Astrocyte of the spinal cord (primary cell): ENCODE measurements around the gene HSPB7.

Source experiments
- DNase-seq: peaks from one replicate; pipeline ENCODE4 v3.0.0; 2011; ENCODE audit warnings: low read depth, low spot score
- H3K4me3 ChIP-seq: 2 replicates; pipeline ENCODE4 v1.5.1; 2011; ENCODE audit warnings: low read depth, mild to moderate bottlenecking, low read length, moderate library complexity
- CTCF ChIP-seq: IDR thresholded peaks from 2 replicates; pipeline ENCODE4 v1.5.1; 2012; ENCODE audit warnings: low read depth, mild to moderate bottlenecking, low read length, inconsistent platforms
- in situ Hi-C: cut with HindIII; loops from 2 replicates; pipeline ENCODE4 v1.10.0; 2017; ENCODE audit warnings: low sequenced_read_pairs

The HSPB7 gene

GRCh38 chr1:15992582-15993500, 25.0 kb downstream of the HSPB7 start:
- H3K4me3 ChIP-seq, result no peak overlapping the region
- TF ChIP-seq CTCF, result no peak
- in situ Hi-C loops, result no loop called here
- no peak for DNase-seq

- in situ Hi-C loops, result no loop called here
- DNase-seq, result no peak
- no peak for TF ChIP-seq CTCF
- no peak overlapping the region for H3K4me3 ChIP-seq
These were observed 25.7 kb downstream of the HSPB7 start for GRCh38 chr1:15992187-15992553.

- in situ Hi-C loops, result no loop called here
- H3K4me3 ChIP-seq, result no peak overlapping the region
- DNase-seq, result no peak
- TF ChIP-seq CTCF, result no peak
These were observed 26.2 kb downstream of the HSPB7 start for GRCh38 chr1:15991427-15992186.

DNA sequence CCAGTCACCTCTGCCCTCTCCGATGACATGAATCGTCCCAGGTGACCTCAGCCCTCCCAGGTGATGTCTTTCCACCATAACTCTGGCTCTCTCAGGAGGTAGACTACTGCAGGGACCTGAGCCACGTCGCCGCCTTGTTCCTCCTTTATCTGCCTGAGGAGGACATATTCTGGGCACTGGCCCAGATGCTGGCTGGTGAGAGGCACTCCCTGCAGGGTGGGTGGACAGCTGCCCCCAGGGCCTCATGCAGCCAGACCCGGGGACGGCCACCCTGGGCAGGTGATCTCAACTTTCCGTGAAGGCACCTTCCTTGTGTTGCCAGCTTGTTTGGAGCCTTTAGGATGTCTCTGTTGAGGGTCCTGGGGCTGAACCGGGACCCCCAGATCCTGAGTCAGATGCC, 28.1 kb downstream of the HSPB7 start:
- H3K4me3 ChIP-seq, result no peak overlapping the region
- TF ChIP-seq CTCF, result no peak
- in situ Hi-C loops, result no loop called here
- DNase-seq, result no peak

DNA sequence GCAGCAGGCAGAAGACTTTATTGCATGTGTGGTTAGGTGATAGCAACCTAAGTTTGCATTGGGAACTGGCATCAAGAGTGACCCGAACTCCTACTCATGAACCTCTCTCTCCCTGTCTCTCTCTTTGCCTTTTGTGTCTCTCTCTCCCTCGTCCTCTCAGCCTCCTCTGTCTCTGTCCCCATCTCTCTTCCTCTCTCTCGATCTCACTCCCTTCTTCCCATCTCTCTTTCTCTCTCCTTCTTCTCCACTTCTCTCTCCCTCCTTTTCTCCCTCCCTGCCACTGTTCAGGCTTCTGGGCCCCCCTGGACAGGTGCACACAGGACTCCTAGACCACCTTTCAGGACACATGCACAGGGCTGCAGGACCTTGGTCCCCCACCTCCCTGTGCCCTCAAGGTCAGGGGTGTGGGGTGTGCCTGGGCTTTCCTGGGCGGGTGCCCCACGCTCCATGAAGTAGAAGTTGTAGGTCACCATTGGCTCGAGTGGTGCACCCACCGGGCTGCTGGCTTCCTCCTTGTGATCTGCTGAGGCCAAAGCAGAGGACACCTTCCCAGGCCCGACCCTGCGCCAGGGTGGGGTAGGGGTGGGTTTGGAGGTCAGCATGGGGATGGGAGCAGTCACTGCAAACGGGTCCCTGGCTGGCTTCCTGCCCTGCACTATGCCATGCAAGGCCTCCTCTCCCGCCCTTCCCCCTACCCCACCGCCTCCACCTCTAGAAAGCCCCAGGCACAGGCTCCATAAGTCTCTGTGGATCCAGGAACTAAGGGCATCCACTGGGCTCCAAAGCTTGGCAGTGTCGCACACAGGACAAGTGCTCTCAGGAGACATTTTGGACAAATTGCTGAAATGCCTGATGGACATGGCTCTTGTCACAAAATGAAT, 28.7 kb downstream of the HSPB7 start:
- DNase-seq, result no peak
- H3K4me3 ChIP-seq, result no peak overlapping the region
- TF ChIP-seq CTCF, result no peak
- in situ Hi-C loops, result no loop called here

DNA sequence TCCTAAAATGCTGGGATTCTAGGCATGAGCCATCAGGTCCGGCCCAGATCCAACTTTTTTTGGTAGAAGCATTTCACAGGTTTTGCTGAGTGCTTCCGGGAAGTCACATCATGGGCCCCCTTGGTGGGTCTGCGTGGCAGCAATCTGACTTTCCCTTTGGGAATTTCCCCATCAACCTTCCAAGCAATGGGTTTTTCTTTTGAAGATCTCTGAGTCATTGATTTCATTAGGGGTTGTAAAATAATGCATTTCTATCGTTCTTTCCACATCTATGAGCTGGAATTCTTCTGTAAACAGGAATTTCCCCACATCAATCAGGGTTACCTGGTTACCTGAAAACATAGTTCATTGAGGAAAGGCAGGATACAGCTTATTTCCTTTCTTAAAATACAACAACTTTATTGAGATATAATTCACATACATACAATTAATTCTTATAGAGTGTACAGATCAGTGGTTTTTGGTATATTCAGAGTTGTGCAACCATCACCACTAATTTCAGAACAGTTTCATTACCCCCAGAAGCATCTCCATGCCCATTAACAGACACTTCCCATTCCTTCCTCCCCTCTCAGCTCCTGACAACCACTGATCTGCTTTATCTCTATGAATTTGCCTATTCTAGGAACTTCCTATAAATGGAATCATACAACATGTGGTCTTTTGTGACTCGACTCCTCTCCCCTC, 32.1 kb downstream of the HSPB7 start:
- no peak for TF ChIP-seq CTCF
- in situ Hi-C loops, result no loop called here

More for the DNA sequence above, 32.1 kb downstream of the HSPB7 start:
- no peak for DNase-seq
- H3K4me3 ChIP-seq, result no peak overlapping the region
